AML-193 (cell line): ENCODE results near the gene OSBP.

Experiments used
- DNase-seq, 2 experiments: peaks; one replicate each; lab custom pipeline; 2025; lab: John Stamatoyannopoulos, UW

The OSBP gene

DNA sequence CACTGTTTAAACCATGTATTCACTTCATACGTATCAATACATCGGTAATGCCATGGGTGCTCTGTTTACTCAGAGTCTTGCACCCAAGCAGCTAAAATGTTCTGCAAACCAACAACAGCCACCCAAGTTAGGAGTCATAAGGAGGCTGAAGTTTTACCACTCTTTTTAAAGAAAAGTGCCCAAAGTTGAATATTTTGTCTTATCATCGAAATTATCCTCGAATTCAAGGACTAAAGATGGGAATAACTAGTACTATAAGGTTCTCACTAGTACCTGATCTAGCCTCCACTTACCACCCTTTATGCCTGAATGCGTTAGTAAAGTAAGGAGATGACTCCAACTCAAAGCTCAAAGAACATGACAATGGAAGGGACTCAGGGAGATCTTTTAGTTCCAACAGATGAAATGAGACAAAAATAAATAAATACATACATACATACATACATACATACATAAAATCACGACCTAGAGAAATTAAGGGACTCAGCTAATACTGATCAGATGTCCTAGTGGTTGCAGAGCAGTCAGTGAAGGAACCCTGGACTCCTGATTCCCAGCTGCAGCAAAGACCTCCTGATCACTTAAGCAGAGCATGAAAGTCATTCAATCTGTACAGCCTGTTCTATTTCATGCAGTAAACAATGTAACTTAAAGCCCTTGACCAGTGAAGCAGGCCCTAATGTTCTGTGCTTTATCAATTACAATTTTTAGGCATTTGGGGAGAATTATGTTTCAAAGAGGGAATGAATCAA lies 7.7 kb downstream of the OSBP start:
- no peak for DNase-seq

DNA sequence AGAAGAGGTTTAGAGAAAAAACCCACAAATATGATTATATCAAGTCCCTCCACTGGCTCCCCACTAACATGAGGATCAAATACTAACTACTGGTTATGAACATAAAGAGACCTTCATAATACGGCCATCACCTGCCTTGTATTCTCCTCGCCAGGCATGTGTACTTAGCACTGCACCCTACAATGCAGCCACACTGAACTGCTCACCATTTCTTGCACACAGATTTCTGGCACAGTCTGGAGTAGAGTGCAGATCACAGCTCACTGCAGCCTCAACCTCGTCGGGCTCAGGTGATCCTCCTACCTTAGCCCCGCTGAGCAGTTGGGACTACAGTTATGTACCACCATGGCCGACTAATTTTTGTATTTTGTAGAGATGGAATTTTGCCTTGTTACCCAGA lies 13.1 kb downstream of the OSBP start:
- no peak for DNase-seq

GRCh38 chr11:59601788-59602187 lies 13.8 kb downstream of the OSBP start:
- no peak for DNase-seq

GRCh38 chr11:59600636-59601035 lies 14.9 kb downstream of the OSBP start:
- DNase-seq, result no peak

GRCh38 chr11:59600234-59600633 lies 15.3 kb downstream of the OSBP start:
- DNase-seq, result no peak

DNA sequence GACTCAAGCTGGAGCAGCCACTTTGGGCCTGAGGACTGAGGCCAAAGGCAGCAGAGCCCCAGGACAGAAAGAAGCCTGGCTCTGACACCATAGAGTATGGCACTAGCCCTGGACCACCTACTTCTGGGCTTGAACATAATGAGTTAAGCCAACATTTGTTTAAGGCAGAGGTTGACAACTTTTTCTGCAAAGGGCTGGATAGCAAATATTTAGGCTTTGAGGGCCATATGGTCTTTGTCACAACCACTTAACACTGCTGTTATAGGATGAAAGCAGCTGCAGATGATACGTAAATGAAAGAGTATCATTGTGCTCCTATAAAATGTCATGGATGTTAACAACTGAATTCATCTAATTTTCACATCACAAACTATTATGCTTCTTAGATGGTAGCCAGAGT lies 16.6 kb downstream of the OSBP start:
- DNase-seq, result no peak

DNA sequence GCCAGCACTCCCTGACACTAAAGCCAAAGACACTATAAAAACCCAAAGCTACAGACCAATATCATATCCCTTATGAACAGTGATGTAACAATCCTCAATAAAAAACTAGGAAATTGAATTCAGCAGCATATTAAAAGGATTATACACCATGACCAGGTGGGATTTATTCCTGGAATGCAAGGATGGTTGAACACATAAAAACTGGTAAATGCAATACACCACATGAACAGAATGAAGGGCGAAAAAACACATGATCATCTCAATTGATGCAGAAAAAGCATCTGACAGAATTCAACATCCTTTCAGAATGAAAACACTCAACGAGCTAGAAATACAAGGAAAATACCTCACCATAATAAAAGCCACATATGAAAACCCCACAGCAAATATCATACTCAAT lies 31.3 kb downstream of the OSBP start:
- no peak for DNase-seq

DNA sequence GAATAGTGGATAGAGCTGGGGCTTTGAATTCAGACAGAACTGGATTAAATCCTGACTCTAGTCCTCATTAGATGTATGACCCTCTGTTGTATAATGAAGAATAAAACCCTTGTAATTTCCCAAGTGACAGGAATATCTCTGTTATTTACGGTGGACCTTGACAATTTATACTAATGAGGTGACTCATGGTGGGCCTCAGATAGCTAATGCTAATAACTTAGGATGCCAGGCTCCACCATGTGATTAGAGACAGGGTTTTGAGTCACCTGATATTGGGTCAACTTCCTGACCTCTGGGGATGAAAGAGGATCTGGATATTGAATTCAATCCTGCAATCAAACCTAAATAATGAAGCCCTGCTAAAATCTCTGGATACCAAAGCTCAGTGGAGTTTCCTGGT lies 33.6 kb downstream of the OSBP start:
- no peak for DNase-seq

DNA sequence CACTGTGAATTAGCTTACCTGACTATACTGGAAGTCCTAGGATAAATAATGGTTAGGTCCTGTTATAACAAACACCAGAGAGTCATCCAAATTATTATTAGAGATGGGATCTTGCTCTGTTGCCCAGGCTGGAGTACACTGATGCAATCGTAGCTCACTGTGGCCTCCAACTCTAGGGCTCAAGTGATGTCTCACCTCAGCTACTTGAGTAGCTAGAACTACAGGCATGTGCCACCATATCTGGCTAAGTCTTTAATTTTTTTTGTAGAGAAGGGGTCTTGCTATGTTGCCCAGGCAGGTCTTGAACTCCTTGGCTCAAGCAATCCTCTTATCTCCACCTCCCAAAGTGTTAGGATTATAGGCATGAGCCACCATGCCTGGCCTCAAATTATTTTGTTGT lies 37.2 kb downstream of the OSBP start:
- no peak for DNase-seq

DNA sequence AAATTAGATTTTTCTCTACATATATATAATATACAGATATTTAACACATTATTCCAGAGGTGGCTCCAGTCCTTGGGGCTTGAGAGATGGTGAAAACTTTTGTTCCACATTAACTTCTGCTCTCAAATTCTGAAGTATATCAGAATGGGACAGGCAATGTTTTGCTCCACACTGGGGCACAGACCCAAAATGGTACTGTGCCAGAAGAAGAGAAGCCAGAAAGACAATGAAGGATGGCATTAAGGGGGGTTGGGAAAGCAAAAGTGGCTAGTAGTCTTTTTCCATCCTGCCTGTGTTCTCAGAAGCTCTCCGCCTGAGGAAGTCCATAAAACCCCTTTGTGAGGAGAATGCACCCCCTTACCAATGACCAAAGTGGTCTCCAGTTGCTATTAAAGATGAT lies 40.1 kb downstream of the OSBP start:
- DNase-seq, result no peak

GRCh38 chr11:59574932-59575502 lies 40.6 kb downstream of the OSBP start:
- no peak for DNase-seq

GRCh38 chr11:59574467-59574866 lies 41.1 kb downstream of the OSBP start:
- DNase-seq, result no peak

DNA sequence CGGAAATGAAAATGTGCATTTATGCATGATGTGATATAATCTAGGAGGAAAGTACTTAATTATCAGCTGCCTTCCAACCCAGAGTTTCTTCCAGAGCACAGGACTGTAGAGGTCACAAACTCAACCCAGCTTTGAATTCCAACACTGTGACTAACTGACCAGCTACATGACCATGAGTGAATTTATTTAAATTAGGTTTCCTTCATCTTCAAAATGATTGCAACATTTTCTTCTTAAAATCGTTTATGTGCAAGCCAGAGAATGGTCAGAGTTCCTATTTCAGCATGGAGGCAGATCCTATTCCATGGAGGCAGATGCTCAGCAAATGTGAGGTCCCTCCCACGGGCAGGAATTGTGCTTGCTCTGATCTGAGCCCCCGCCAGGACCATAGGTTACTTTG lies 42.4 kb downstream of the OSBP start:
- DNase-seq, result no peak

DNA sequence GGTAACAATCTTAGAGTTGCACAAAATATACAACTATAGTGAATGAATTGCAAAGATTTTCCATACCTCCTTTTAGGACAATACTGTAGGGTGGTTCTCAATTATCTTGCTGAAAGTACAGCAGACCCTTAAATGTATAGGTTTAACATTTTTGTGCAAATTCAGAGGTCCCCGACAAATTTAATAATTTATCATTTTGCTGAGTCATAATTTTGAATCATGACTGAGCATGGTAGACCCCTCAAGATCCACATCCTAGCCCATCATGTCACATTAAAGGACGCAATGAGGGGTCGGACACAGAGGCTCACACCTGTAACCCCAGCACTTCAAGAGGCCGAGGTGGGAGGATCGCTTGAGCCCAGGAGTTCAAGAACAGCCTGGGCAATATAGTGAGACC lies 43.5 kb downstream of the OSBP start:
- no peak for DNase-seq

GRCh38 chr11:59562292-59562691 lies 53.3 kb downstream of the OSBP start:
- no peak for DNase-seq

DNA sequence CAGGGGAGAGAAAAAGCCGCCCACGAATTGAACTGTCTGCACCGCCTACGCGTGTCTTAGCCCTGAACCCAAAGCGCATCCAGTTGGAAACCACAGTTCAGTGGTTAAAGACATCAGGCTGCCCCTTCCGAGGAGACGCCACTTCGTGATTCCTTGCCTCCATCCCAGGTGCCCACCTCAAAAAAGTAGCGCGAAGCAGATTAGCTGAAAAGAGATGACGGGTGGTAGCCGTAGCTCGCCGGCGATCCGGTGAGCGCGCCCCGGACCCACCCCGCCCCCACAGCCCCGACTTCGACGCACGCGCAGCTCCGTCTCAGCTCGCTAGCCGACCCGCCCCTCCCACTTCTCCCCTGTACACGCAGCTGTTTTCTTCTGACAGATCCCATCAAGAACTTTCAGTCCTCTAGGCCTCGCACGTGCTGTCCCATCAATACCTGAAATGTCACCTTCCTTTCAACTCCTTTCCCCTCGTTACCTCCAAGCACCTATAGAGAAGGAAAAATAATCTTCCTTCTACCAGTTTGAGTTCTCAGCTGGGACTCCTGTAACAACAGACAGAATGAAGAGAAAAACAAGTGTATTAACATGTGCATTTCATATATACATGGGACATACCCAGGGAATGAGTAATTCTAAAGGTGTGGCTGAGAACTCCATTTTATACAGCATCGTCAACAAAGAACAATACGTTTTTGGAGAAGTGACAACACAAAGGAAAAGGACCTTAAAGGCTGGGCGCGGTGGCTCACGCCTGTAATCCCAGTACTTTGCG lies 54.7 kb downstream of the OSBP start:
- DNase-seq, result peak; percentile 63 to 68

- DNase-seq, result peak; percentile 35 to 59
Measured at GRCh38 chr11:59560290-59560701, 55.3 kb downstream of the OSBP start.

- no peak for DNase-seq
Measured at GRCh38 chr11:59559886-59560285, 55.7 kb downstream of the OSBP start.

DNA sequence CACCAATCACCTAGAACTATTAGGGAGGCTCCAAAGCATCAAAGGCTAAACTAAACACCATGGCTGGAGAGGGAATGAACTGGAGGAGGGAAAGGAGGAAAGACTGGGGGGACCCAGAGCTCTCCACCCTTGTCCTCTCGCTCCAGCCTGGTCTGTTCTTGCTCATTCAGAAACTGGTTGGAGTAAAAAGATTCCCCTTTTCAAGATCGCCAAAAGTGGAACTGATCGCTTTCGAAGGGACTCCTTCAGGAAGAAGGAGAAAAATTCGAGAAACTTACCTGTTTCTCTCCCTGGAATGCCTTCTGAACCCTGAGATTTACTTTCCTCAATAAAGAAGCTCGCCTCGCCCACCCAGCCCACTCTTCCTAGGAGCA lies 57.3 kb downstream of the OSBP start:
- DNase-seq, result no peak

DNA sequence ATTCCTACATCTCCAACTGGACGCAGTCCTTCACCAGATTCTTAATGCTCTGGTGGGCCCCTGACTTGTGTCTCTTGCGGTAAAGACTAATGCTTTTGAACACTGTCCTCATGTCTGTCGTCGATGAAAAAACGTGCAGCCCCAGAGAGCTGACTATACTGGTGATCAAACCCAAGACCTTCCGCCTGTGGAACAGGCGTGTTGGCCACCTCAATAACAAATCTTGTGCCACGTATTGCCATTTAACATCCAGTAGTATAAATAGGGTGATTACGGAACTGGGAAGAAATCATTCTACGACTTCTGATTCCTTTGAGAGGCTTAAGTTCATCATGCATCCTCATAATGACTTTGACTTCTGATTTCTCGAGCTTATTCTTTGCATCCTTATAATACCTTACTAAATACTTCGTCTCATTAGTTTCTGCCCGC lies 58.6 kb downstream of the OSBP start:
- no peak for DNase-seq

DNA sequence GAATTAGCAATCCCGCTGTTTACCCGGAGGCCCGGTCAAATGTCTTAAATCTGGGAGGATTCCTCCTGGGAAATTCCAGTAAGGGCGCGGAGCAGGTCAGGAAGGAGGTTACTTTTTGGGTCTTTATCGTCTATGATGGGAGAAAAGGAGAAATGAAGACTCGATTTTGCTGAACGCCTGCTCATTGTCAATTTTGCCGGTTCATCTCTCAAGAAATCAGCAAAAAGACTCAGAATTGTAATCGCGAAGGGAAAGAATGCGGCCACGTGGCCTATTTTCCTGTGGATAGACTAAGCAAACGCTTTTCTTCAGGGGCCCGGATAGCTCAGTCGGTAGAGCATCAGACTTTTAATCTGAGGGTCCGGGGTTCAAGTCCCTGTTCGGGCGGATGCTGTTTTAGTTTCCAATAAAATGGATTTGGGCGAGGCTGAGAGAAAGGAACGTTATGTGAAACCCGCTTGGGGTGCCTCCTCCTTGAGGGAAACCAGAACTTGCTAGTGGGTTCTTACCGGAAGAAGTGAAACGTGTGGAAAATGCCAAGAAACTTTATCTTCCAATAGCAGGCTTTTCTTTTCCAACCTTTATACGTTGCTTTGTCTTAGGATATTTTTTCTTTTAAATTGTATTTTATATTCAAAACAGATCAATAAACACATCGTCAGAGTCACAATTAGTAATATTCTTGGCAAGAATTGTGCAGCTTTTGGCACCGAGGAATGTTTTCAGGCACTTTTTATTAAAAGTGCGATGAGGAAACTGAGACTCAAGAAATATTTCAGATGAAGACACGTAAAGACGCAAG lies 59.3 kb downstream of the OSBP start:
- DNase-seq, result peak; percentile 46 to 48

DNA sequence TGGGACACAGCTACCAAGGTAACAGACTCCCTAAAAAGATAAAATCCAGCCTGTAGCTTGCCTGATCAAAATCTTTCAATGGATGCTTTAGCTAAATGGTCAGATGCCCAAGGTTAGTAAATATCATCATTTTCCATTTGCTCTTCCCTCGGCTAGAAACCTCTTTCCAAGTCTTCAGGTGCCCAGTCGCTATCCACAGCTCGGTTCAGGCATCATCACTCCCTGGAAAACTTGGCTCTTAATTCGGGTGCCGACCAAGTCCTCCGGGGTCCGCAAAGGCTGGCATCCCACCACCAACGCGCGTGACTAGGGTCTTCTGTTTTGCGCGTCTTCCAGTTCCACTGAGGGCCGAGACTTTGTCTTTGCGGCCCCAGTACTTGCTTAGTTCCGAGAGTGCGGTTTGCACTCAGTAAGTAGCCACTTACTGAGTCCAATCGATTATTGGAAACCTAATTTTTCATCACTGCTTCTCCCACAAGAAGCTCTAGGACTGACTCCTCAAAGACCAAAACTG lies 59.9 kb downstream of the OSBP start:
- no peak for DNase-seq
